HepG2 (cell line): ENCODE measurements around the gene TOX4. TPM values are rescaled to one million over a fixed set of nuclear protein-coding genes. Genes with fewer than 3 reads are reported as not detected.

Experiments
- AKAP8 ChIP-seq: sonication (generic); formaldehyde crosslinking; IDR thresholded peaks from 2 replicates; pipeline ENCODE4 v1.5.1; 2020; ENCODE audit warnings: mild to moderate bottlenecking, missing genetic modification reagents
- CENPT ChIP-seq: sonication (generic); formaldehyde crosslinking; IDR thresholded peaks from 2 replicates; pipeline ENCODE4 v1.8.0; 2022; ENCODE audit warnings: low read depth, mild to moderate bottlenecking, moderate library complexity, missing genetic modification reagents
- CHD2 ChIP-seq: IDR thresholded peaks from 2 replicates; pipeline ENCODE4 v1.6.1; 2011; ENCODE audit warnings: low read depth, low read length, improper control_type of control experiment
- FOXC1 ChIP-seq: sonication (generic); formaldehyde crosslinking; IDR thresholded peaks from 2 replicates; pipeline ENCODE4 v1.8.0; 2022; ENCODE audit warnings: mild to moderate bottlenecking, missing genetic modification reagents, borderline replicate concordance
- GZF1 ChIP-seq: sonication (generic); formaldehyde crosslinking; IDR thresholded peaks from 2 replicates; pipeline ENCODE4 v1.5.1; 2020; ENCODE audit warnings: mild to moderate bottlenecking, missing genetic modification reagents
- HNRNPL ChIP-seq: fragments of 200-400 bp; formaldehyde crosslinking; IDR thresholded peaks from 2 replicates; pipeline ENCODE4 v1.6.1; 2017; ENCODE audit warnings: mild to moderate bottlenecking, low read depth, low read length
- HOXA7 ChIP-seq: sonication (generic); formaldehyde crosslinking; IDR thresholded peaks from 2 replicates; pipeline ENCODE4 v1.8.1; 2022; ENCODE audit warnings: mild to moderate bottlenecking, missing genetic modification reagents, moderate library complexity
- KDM2A ChIP-seq: sonication (generic); formaldehyde crosslinking; IDR thresholded peaks from 2 replicates; pipeline ENCODE4 v1.4.0; 2020; ENCODE audit warnings: low read depth, missing genetic modification reagents, borderline replicate concordance
- KDM5A ChIP-seq: fragments of 200-600 bp; sonication (generic); IDR thresholded peaks from 2 replicates; pipeline ENCODE4 v1.7.0; 2018; ENCODE audit warnings: antibody characterized with exemption, mild to moderate bottlenecking, low read length, borderline replicate concordance
- MAF1 ChIP-seq: sonication (generic); formaldehyde crosslinking; IDR thresholded peaks from 2 replicates; pipeline ENCODE4 v1.5.0; 2020; ENCODE audit warnings: missing genetic modification reagents, borderline replicate concordance
- MEIS2 ChIP-seq: sonication (generic); formaldehyde crosslinking; IDR thresholded peaks from 2 replicates; pipeline ENCODE4 v1.9.0; 2021; ENCODE audit warnings: mild to moderate bottlenecking, missing genetic modification reagents
- NFIC ChIP-seq: IDR thresholded peaks from 2 replicates; pipeline ENCODE4 v1.6.1; 2012; ENCODE audit warnings: mild to moderate bottlenecking, low read length, inconsistent platforms
- PAF1 ChIP-seq: IDR thresholded peaks from 2 replicates; pipeline ENCODE4 v1.6.1; 2016; ENCODE audit warnings: missing genetic modification reagents, missing compliant biosample characterization
- RBAK ChIP-seq: sonication (generic); formaldehyde crosslinking; IDR thresholded peaks from 2 replicates; pipeline ENCODE4 v1.5.1; 2020; ENCODE audit warnings: mild to moderate bottlenecking, missing genetic modification reagents
- RFXANK ChIP-seq: IDR thresholded peaks from 2 replicates; pipeline ENCODE4 v1.6.1; 2016
- THAP11 ChIP-seq: IDR thresholded peaks from 2 replicates; pipeline ENCODE4 v1.6.1; 2016; ENCODE audit warnings: missing biosample characterization, missing genetic modification reagents
- TOPORS ChIP-seq: sonication (generic); formaldehyde crosslinking; IDR thresholded peaks from 2 replicates; pipeline ENCODE4 v1.8.0; 2023; ENCODE audit warnings: mild to moderate bottlenecking, missing genetic modification reagents
- U2AF1 ChIP-seq: fragments of 200-400 bp; formaldehyde crosslinking; optimal IDR thresholded peaks from 2 replicates; pipeline ENCODE3; 2017; ENCODE audit warnings: mild to moderate bottlenecking, low read depth, low read length
- ZFX ChIP-seq: sonication (generic); formaldehyde crosslinking; IDR thresholded peaks from 2 replicates; pipeline ENCODE4 v1.4.0; 2020; ENCODE audit warnings: mild to moderate bottlenecking, low read depth, missing genetic modification reagents, moderate library complexity
- ZNF260 ChIP-seq: sonication (generic); formaldehyde crosslinking; IDR thresholded peaks from 2 replicates; pipeline ENCODE4 v1.4.0; 2020; ENCODE audit warnings: missing genetic modification reagents, low read depth, mild to moderate bottlenecking, borderline replicate concordance
- ZNF335 ChIP-seq: sonication (generic); formaldehyde crosslinking; IDR thresholded peaks from 2 replicates; pipeline ENCODE4 v1.4.0; 2020; ENCODE audit warnings: missing genetic modification reagents
- ZNF431 ChIP-seq: sonication (generic); formaldehyde crosslinking; IDR thresholded peaks from 2 replicates; pipeline ENCODE4 v1.9.0; 2022; ENCODE audit warnings: missing genetic modification reagents, low read depth, mild to moderate bottlenecking, borderline replicate concordance
- ZNF552 ChIP-seq: sonication (generic); formaldehyde crosslinking; IDR thresholded peaks from 2 replicates; pipeline ENCODE4 v1.9.0; 2022; ENCODE audit warnings: missing genetic modification reagents, mild to moderate bottlenecking, borderline replicate concordance
- ZNF879 ChIP-seq: sonication (generic); formaldehyde crosslinking; IDR thresholded peaks from 2 replicates; pipeline ENCODE4 v1.8.1; 2023; ENCODE audit warnings: missing genetic modification reagents
- polyA plus RNA-seq, 8 experiments: library from polyadenylated mRNA; depleted of rRNA in 3 of 8; stranded (reverse) in 7 of 8; unstranded in 1 of 8; fragments of >200 nt; fragmentation: Illumina TruSeq in 4 of 8; extraction: Trizol in 4 of 8; gene quantifications; 2 replicates each; pipeline versions ENCODE4 v1.2.1 to v1.2.3, GENCODE V29; 2011 to 2016; ENCODE audit warnings: low read depth in 4 of 8, missing spikeins in 1 of 8, mixed read lengths in 1 of 8; ENCODE audit not compliant: insufficient read depth in 1 of 8
- total RNA-seq, 5 experiments: library from RNA; depleted of rRNA; stranded (reverse); fragments of >200 nt; fragmentation: Illumina TruSeq; extraction: Trizol; gene quantifications; 2 replicates each; pipeline ENCODE4 v1.2.3, GENCODE V29; 2016; ENCODE audit warnings: low read depth in 1 of 5
- TF ChIP-seq, protein P1 (sequence below): IDR thresholded peaks from 2 replicates; pipeline ENCODE4 v1.6.1; 2012; ENCODE audit warnings: low read depth, low read length, improper control_type of control experiment
- TF ChIP-seq, protein P2 (sequence below): sonication (generic); formaldehyde crosslinking; IDR thresholded peaks from 2 replicates; pipeline ENCODE4 v1.9.0; 2021; ENCODE audit warnings: missing genetic modification reagents, mild to moderate bottlenecking, borderline replicate concordance
- TF ChIP-seq, protein P3 (sequence below): sonication (generic); formaldehyde crosslinking; IDR thresholded peaks from 2 replicates; pipeline ENCODE4 v1.9.0; 2022; ENCODE audit warnings: missing genetic modification reagents, mild to moderate bottlenecking, borderline replicate concordance

Gene TOX4
- total and polyA plus RNA-seq, 2 of the 13 experiments (the other 11 are each of a cell fraction or from before 2014, with no cell fraction given) = 71.8 to 163 TPM

DNA sequence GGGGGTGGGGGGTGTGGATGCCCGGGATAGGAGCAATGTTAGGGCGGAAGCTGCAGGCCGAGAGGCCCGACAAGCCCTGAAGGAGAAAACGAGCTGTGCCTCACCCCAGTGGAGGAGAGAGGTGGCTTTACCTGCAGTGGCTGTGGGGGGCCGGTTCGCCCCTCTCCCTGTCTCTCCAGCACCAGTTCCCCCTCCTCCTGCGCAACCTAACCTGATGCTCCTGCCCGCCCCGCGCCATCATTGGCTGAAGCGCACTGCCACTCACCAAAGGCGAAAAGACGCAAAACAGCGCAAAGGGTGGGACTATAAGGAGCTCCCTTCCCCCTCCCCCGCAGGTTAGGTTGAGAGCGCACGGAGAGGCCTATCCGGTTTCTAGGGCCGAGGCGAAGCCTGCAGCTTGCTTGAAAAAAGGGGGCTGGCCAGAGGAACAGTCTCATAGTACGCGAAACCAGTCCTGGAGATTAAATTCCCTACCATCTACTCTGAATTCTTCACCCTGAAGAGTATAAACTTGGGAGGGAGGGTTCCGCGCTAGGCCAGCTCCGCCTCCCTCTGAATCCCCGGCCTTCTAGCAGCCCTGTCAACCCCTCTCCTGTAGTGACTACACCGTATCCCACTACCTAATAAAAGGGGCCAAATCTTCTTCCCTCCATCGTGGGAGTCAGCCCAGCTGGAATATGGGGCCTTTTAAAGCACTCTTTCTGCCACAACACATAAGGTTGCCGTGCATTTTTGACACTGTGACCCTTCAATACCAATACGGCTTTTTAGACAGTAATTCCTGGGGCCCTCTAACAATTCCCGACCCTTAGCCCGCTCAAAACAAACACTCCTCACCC, 39.7 kb upstream of the TOX4 start (continued):
- TF ChIP-seq, protein P1, sequence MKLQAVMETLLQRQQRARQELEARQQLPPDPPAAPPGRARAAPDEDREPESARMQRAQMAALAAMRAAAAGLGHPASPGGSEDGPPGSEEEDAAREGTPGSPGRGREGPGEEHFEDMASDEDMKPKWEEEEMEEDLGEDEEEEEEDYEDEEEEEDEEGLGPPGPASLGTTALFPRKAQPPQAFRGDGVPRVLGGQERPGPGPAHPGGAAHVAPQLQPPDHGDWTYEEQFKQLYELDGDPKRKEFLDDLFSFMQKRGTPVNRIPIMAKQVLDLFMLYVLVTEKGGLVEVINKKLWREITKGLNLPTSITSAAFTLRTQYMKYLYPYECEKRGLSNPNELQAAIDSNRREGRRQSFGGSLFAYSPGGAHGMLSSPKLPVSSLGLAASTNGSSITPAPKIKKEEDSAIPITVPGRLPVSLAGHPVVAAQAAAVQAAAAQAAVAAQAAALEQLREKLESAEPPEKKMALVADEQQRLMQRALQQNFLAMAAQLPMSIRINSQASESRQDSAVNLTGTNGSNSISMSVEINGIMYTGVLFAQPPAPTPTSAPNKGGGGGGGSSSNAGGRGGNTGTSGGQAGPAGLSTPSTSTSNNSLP = no peak
- peak; percentile 93 for TF ChIP-seq GZF1 (CRISPR knock-in tag)
- TF ChIP-seq AKAP8 (CRISPR knock-in tag) = peak; percentile 94
- peak; percentile 71 for TF ChIP-seq MEIS2 (CRISPR knock-in tag)
- peak; percentile 93; the same call in 1 of the 2 replicates for TF ChIP-seq PAF1 (CRISPR knock-in tag)
- peak; percentile 100 for TF ChIP-seq KDM2A (CRISPR knock-in tag)
- 0 out of 2 replicates have a peak, but pooled peaks have one; percentile 51 for TF ChIP-seq ZNF260 (CRISPR knock-in tag)
- no peak for TF ChIP-seq HNRNPL
- no peak for TF ChIP-seq NFIC
- TF ChIP-seq U2AF1 = peak; percentile 91
- TF ChIP-seq, protein P2, sequence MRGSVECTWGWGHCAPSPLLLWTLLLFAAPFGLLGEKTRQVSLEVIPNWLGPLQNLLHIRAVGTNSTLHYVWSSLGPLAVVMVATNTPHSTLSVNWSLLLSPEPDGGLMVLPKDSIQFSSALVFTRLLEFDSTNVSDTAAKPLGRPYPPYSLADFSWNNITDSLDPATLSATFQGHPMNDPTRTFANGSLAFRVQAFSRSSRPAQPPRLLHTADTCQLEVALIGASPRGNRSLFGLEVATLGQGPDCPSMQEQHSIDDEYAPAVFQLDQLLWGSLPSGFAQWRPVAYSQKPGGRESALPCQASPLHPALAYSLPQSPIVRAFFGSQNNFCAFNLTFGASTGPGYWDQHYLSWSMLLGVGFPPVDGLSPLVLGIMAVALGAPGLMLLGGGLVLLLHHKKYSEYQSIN (CRISPR knock-in tag) = no peak
- peak; percentile 99 for TF ChIP-seq ZNF335
- TF ChIP-seq ZFX (CRISPR knock-in tag) = peak; percentile 100
- TF ChIP-seq, protein P3, sequence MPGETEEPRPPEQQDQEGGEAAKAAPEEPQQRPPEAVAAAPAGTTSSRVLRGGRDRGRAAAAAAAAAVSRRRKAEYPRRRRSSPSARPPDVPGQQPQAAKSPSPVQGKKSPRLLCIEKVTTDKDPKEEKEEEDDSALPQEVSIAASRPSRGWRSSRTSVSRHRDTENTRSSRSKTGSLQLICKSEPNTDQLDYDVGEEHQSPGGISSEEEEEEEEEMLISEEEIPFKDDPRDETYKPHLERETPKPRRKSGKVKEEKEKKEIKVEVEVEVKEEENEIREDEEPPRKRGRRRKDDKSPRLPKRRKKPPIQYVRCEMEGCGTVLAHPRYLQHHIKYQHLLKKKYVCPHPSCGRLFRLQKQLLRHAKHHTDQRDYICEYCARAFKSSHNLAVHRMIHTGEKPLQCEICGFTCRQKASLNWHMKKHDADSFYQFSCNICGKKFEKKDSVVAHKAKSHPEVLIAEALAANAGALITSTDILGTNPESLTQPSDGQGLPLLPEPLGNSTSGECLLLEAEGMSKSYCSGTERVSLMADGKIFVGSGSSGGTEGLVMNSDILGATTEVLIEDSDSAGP = peak; percentile 96
- peak; percentile 78; the same call in 1 of the 2 replicates for TF ChIP-seq RFXANK (CRISPR knock-in tag)
- TF ChIP-seq FOXC1 (CRISPR knock-in tag) = peak; percentile 46; the same call in 1 of the 2 replicates
- TF ChIP-seq KDM5A = peak; percentile 93
- no peak for TF ChIP-seq TOPORS (CRISPR knock-in tag)
- TF ChIP-seq ZNF552 (CRISPR knock-in tag) = peak; percentile 12; the same call in 1 of the 2 replicates
- no peak for TF ChIP-seq HOXA7 (CRISPR knock-in tag)
- TF ChIP-seq RBAK (CRISPR knock-in tag) = no peak
- peak; percentile 90; the same call in 1 of the 2 replicates for TF ChIP-seq MAF1 (CRISPR knock-in tag)
- TF ChIP-seq THAP11 (CRISPR knock-in tag) = peak; percentile 95
- no peak; the same call in none of the 2 replicates for TF ChIP-seq ZNF431 (CRISPR knock-in tag)
- TF ChIP-seq ZNF879 (CRISPR knock-in tag) = peak; percentile 78; the same call in 1 of the 2 replicates
- no peak; the same call in 1 of the 2 replicates for TF ChIP-seq CENPT
- TF ChIP-seq CHD2 = peak; percentile 90
